Measurements from ENCODE around the gene EPYC. TPM values are rescaled to one million over a fixed set of nuclear protein-coding genes. Genes with fewer than 3 reads are reported as not detected.

EPYC gene
- total and polyA plus RNA-seq, 2 of the 4 experiments (the other 2 are of a cell fraction), result not detected

DNA sequence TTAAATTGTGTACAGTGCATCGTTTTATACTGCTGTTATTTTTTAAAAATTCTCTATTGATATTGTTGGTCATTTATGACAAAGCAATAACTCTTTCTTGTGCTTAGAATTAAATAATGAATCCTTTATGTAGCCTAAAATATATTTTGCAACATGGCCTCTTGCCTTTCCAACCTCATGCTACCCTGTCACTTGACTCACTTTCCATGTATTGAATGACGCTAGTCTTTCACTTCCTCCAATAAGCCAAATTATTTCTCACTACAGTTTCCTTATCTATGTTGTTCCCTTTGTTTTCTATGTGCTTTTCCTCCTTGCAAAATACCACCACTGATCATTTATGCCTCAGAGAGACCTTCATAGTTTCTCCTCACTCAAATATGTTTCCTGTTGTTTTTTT, 16.3 kb upstream of the EPYC start:
- no peak for ATAC-seq (ENCODE audit: low read depth)
- H3K36me3 ChIP-seq (ENCODE audit: control insufficient read depth, insufficient read depth, low read length), result no peaks in the 10 kb centered on the region
- CTCF ChIA-PET, result no interaction called here
- no peak overlapping the region for H3K4me2 ChIP-seq (ENCODE audit: low read depth, low read length)
- in situ Hi-C loops (cut with MboI; ENCODE audit: low sequenced_read_pairs) (no loop called here), intact Hi-C loops (cut with micrococcal nuclease) (no loop called here), dilution Hi-C loops (cut with HindIII; ENCODE audit: low sequenced_read_pairs, unreplicated experiment) (no loop called here)
- no peaks in the 10 kb centered on the region for H3K27me3 ChIP-seq (ENCODE audit: control insufficient read depth, insufficient read depth, low read length)
- no peak overlapping the region for H4K8ac ChIP-seq (ENCODE audit: low read depth in 2 of 2, low read length in 2 of 2)
- no peak overlapping the region for H3K14ac ChIP-seq (replicated peaks; ENCODE audit: low read depth, low read length)
- H2BK15ac ChIP-seq (ENCODE audit: low read depth, low read length), result no peak overlapping the region
- H2BK20ac ChIP-seq (ENCODE audit: low read depth, low read length), result no peak overlapping the region; the same call in 1 of the 2 replicates
- no peaks in the 10 kb centered on the region for H3K79me1 ChIP-seq (ENCODE audit: low read depth in 1 of 2, low read length in 2 of 2)
- no peak overlapping the region for H4K5ac ChIP-seq (ENCODE audit: low read depth, low read length)
- POLR2A ChIA-PET (ENCODE audit: unreplicated experiment), result no interaction called here
- no peaks in the 10 kb centered on the region; the same call in 1 of the 2 replicates for H3K9me3 ChIP-seq (ENCODE audit: control insufficient read depth, insufficient read depth, low read length)
- peaks cover 2% of the 10 kb centered on the region; the same call in 1 of the 2 replicates for H3K4me1 ChIP-seq (ENCODE audit: control insufficient read depth, insufficient read depth, low read length)
- no peak overlapping the region for H3K18ac ChIP-seq (ENCODE audit: low read depth, low read length)
- no peak overlapping the region for H2AK5ac ChIP-seq (ENCODE audit: low read depth, low read length)
- H2AK9ac ChIP-seq (replicated peaks; ENCODE audit: low read depth, low read length, poor library complexity), result no peak overlapping the region
- H3K4ac ChIP-seq (ENCODE audit: low read depth, low read length), result no peak overlapping the region
- no peak for DNase-seq
- no peak for TF ChIP-seq SMC3 (IDR thresholded peaks at IDR 0.05; ENCODE audit: low read depth, low read length)
- no peak for TF ChIP-seq POLR2A (IDR thresholded peaks at IDR 0.05; ENCODE audit: low read depth, low read length)
- no peak for TF ChIP-seq RFX5 (IDR thresholded peaks at IDR 0.05; ENCODE audit: low read depth, low read length)
- TF ChIP-seq MAZ (IDR thresholded peaks at IDR 0.05; ENCODE audit: borderline replicate concordance, low read depth, low read length), result no peak
- TF ChIP-seq, protein P1, sequence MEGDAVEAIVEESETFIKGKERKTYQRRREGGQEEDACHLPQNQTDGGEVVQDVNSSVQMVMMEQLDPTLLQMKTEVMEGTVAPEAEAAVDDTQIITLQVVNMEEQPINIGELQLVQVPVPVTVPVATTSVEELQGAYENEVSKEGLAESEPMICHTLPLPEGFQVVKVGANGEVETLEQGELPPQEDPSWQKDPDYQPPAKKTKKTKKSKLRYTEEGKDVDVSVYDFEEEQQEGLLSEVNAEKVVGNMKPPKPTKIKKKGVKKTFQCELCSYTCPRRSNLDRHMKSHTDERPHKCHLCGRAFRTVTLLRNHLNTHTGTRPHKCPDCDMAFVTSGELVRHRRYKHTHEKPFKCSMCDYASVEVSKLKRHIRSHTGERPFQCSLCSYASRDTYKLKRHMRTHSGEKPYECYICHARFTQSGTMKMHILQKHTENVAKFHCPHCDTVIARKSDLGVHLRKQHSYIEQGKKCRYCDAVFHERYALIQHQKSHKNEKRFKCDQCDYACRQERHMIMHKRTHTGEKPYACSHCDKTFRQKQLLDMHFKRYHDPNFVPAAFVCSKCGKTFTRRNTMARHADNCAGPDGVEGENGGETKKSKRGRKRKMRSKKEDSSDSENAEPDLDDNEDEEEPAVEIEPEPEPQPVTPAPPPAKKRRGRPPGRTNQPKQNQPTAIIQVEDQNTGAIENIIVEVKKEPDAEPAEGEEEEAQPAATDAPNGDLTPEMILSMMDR (conservative IDR thresholded peaks at IDR 0.05; ENCODE audit: low read depth, low read length), result no peak
- TF ChIP-seq MXI1 (IDR thresholded peaks at IDR 0.05; ENCODE audit: borderline replicate concordance, low read depth, low read length), result no peak
- H2BK5ac ChIP-seq (ENCODE audit: low read depth, low read length, poor library complexity, severe bottlenecking), result no peak overlapping the region
- no peak overlapping the region for H2AFZ ChIP-seq (replicated peaks; ENCODE audit: low read length, poor library complexity)
- H4K20me1 ChIP-seq (ENCODE audit: insufficient read depth, low read length), result no peaks in the 10 kb centered on the region
- no peaks in the 10 kb centered on the region for H3K9me1 ChIP-seq (ENCODE audit: insufficient read depth, low read length)
- WGBS, 2 experiments (ENCODE audit: extremely low coverage in 2 of 2, insufficient read length in 1 of 2), result no CpG with 5 or more reads among the region's 2 CpGs
- H2BK120ac ChIP-seq (ENCODE audit: low read depth, low read length), result no peak overlapping the region
- no peak overlapping the region for H3K23ac ChIP-seq (ENCODE audit: low read depth, low read length)
- no peak overlapping the region for H4K91ac ChIP-seq (ENCODE audit: insufficient read depth, low read depth, low read length)
- H3K9ac ChIP-seq (ENCODE audit: low read depth, low read length), result no peak overlapping the region
- no peak overlapping the region for H3K27ac ChIP-seq (ENCODE audit: insufficient read depth, low read length)
- no TSS peak for BruUV-seq (replicated peaks)
- no peak overlapping the region for H3K56ac ChIP-seq (ENCODE audit: extremely low read depth, insufficient read depth, low read length)
- no peak overlapping the region for H3K4me3 ChIP-seq (ENCODE audit: insufficient read depth, low read depth, low read length)

Measured in IMR-90 (cell line).